Endometrial microvascular endothelial cells (primary cell): ENCODE results near the gene AHNAK. TPM values are rescaled to one million over a fixed set of nuclear protein-coding genes. Genes with fewer than 3 reads are reported as not detected.

Source experiments
- in situ Hi-C: cut with HindIII; loops from 2 replicates; pipeline ENCODE4 v1.10.0; 2017; ENCODE audit warnings: low sequenced_read_pairs, low pct_unique_long_range_greater_than_20kb; ENCODE audit errors: inconsistent ontology term
- total RNA-seq: library from RNA; depleted of rRNA; stranded (reverse); fragments of >200 nt; gene quantifications from one replicate; pipeline ENCODE4 v1.2.3, GENCODE V29; 2015; ENCODE audit errors: inconsistent ontology term

The AHNAK gene
- total RNA-seq, 1 donor from 2014 or later: 299 TPM

DNA sequence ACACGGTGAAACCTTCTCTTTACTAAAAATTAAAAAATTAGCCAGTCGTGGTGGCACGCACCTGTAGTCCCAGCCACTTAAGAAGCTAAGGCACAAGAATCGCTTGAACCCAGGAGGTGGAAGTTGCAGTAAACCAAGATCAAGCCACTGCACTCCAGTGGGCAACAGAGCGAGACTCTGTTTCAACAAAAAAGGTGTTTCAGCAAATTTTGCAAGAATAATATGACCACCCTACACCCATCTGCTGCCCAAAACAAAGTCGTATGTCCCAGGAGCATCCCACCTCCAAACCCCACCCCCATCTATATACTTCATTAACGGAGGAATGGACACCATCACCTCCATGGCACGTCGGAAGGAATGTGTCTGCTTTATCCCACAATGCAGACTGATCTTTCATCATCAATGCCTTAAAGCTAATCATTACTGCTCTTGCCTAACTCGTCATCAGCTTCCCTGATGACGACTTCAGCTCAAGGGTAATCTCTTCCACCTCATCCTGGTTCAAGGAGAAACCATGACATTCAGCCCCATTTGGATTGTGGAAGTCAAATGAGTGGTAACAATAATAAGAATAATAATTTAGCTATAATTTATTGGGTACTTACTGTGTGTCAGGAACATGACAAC lies 93.7 kb downstream of the AHNAK start:
- in situ Hi-C loops: no loop called here

- in situ Hi-C loops: no loop called here
These were observed 94.3 kb downstream of the AHNAK start for GRCh38 chr11:62452261-62452660.

DNA sequence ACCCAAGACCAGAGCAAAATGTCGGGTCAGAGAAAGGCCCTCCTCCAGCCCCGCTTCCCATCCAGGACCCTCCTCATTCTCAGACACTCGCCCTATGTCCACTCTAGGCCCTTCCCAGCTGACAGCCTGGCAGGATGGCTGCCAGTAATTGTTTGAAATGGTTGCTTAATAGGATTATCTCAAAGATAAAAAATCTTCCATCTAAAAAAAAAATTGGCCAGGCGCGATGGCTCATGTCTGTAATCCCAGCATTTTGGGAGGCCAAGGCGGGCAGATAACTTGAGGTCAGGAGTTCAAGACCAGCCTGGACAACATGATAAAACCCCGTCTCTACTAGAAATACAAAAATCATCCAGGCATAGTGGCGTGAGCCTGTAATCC lies 95.4 kb downstream of the AHNAK start:
- in situ Hi-C loops: no loop called here

- in situ Hi-C loops: no loop called here
These were observed 95.9 kb downstream of the AHNAK start for GRCh38 chr11:62450543-62451240.

DNA sequence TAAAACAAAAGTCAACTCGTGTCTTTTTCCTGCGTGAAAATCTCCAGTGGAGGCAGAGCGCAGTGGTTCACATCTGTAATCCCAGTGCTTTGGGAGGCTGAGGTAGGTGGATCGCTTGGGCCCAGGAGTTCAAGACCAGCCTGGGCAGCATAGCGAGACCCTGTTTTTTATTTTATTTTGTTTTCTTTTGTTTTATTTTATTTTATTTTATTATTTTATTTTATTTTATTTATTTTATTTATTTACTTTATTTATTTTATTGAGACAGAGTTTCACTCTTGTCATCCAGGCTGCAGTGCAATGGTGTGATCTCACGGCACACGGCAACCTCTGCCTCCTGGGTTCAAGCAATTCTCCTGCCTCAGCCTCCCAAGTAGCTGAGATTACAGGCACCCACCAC lies 96.7 kb downstream of the AHNAK start:
- in situ Hi-C loops: loop anchor here (25.0 kb wide), 1 partner anchor 112 kb away; the partner anchor contains the start of gene EEF1G

DNA sequence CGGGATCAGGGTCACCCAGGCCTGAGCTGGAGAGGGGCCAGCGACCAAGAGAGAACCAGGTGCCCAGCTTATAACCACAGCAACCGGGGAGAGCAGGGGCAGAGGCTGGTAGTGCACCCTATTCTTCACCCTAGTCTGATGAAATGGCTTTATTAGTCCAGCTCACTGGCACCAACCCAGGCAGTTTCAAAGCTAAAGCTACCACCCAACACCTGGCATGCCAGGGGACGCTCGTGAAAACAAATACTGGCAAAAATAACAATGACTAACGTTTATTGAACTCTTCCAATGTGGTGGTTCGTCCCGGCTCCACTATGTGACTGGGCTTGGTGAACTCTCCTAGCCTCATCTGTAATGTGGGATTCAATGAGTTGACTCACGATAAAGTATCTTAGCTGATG lies 97.2 kb downstream of the AHNAK start:
- in situ Hi-C loops: loop anchor here (25.0 kb wide), 1 partner anchor 113 kb away; the partner anchor contains the start of gene EEF1G

DNA sequence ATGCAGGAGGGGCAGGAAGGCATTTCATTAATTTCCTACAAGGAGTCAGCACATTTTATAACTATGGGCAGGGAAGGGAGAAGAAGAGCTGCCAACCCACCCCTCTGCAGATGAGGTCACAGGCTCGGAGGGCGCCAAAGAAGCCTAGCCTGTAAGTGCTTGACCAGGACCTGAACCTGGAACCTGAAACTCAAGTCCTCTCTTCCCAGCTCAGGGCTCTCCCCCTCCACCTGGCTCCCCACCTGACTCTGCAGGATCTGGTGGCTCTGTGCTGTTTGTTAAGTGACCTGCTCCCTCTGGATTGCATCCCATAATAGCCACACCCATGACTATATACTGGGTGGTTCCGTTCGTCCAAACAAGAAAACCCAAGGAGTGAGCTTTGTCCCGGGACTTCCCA lies 100.5 kb downstream of the AHNAK start:
- in situ Hi-C loops: loop anchor here (25.0 kb wide), 1 partner anchor 116 kb away; the partner anchor contains the start of gene EEF1G

DNA sequence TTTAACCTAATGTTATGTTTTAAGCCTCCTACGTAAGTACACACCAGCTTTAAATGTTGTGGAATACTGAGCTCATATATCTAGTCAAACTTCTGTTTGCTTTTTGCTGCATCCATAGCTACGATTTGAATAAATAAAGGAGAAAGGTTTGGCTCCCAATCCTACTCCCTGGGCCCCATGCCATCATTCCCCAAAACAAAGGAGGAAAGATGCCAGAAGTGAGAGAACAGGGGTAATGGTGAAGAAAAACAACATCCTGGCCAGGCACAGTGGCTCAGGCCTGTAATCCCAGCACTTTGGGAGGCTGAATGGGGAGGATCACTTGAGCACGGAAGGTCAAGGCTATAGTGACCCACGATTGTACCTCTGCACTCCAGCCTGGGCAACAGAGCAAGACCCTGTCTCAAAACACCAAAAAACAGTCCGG lies 101.3 kb downstream of the AHNAK start:
- in situ Hi-C loops: loop anchor here (25.0 kb wide), 1 partner anchor 117 kb away; the partner anchor contains the start of gene EEF1G

DNA sequence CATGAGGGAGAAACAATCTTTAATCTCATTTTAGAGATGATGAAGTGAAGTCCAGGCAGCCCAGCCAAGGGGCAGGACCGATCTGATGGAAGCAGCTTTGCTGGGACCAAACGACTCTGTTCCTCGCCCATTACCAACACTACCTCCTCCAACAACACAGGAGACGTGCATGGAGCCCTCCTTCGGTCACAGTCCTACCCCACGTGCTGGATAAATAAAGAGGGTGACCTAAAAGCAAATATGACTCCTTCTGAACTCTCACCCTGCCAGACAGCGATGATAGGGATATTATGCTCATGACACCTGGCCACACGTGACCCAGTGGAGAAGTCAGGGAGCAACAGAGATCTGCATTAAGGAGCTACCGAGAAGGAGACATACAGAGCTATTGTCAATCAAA lies 101.8 kb downstream of the AHNAK start:
- in situ Hi-C loops: loop anchor here (25.0 kb wide), 1 partner anchor 117 kb away; the partner anchor contains the start of gene EEF1G

DNA sequence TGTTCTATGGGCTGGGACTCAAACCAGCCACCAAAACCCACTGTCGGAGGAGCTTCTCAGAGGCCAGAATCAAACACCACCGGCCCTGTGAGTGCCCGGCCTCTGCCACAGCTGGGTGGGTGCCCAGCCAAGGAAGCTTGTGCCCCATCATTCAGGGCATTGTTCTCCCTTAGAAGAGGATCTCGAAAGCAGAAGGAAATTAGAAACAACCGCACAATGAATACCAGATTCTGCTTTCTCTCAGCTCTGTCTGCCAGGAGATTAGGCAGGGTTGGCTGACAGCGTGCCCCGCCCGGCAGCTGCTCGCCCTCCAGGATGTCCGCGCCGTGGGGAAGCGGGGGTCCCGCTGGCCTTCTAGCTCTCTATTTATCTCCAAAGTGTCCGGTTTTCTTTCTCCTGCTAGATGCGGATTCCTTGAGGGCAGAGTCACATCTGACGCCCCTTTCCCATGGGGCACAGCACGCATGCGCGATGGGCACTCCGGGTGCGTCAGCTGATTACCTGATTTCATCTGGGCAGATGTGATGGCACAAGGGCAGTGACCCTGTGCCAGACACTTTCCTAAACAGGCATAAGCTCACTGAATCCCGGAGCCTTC lies 102.3 kb downstream of the AHNAK start:
- in situ Hi-C loops: loop anchor here (25.0 kb wide), 1 partner anchor 118 kb away; the partner anchor contains the start of gene EEF1G

- in situ Hi-C loops: loop anchor here (25.0 kb wide), 1 partner anchor 119 kb away; the partner anchor contains the start of gene EEF1G
These were observed 103.0 kb downstream of the AHNAK start for GRCh38 chr11:62443390-62444235.

GRCh38 chr11:62439785-62440602 lies 106.6 kb downstream of the AHNAK start:
- in situ Hi-C loops: loop anchor here (25.0 kb wide), 1 partner anchor 122 kb away; the partner anchor contains the start of gene EEF1G

DNA sequence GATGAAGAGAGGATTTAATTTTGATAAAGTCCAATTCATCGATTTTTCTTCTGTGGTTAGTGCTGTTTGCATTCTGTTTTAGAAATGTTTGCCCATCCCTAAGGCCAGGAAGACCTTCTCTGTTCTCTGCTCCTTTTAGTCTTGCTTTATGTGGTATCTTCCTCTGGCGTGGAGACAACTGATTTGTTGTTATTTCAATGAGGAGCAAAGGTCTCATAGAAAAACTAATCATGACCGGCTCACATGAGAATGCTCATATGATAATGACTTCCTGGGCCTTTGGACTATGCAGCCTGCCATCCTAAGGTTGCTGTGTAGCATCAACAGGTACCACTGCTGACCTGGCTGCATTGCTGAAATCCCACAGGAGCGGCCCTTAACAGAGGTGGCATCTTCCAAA lies 108.0 kb downstream of the AHNAK start:
- in situ Hi-C loops: loop anchor here (25.0 kb wide), 1 partner anchor 124 kb away; the partner anchor contains the start of gene EEF1G

GRCh38 chr11:62437616-62438015 lies 109.0 kb downstream of the AHNAK start:
- in situ Hi-C loops: loop anchor here (25.0 kb wide), 1 partner anchor 125 kb away; the partner anchor contains the start of gene EEF1G

DNA sequence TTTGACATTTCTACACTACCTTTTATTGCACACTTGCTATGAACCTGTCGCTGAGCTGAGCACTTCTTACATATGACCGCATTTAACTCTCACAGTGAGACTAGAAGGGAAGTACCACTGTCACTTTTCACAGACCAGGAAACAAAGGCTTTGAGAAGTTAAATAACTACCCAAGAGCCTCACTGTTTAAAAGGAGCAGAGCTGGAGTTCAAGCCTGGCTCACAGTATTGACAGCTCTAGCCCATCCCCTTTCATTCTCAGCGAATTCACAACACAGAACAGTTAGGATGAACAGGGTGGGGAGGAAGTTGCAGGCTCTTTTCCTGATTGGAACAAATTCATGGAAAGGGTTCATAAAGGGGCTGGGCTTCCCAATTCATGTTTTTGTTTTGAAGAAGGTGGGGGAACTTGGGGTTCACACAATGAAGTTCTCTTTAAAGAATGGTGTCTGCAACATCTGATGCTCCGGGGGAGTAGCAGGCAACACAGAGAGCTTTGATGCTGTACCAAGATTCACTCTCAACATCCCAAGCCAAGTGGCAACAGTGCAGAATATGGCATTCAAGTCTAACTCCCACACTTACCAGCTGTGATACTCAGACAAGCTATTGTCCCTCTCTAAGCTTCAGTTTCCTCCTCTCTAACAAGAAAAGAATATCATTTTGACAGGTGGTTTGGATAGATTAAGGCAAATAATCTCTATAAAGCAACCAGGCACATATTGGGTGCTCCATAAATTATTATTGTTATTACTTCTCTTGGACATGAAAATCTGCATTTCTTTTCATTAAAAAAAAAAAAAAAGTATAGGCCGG lies 110.6 kb downstream of the AHNAK start:
- in situ Hi-C loops: loop anchor here (25.0 kb wide), 1 partner anchor 126 kb away; the partner anchor contains the start of gene EEF1G

GRCh38 chr11:62433904-62434276 lies 112.7 kb downstream of the AHNAK start:
- in situ Hi-C loops: loop anchor here (25.0 kb wide), 1 partner anchor 128 kb away; the partner anchor contains the start of gene EEF1G
